GM21360 (cell line): Measurements from ENCODE around the gene RAB44.
"Not testable (repeated sequence)": the region's sequence is repeated elsewhere in the genome, so short reads cannot be mapped to it uniquely, and the experiment has no call there.

Experiments used
- ATAC-seq: cut with Tn5 transposase; IDR thresholded peaks from one replicate; pipeline ENCODE4 v1.9.1; 2021; ENCODE audit warnings: mild to moderate bottlenecking, moderate library complexity; ENCODE audit not compliant: unreplicated experiment

Gene RAB44, protein sequence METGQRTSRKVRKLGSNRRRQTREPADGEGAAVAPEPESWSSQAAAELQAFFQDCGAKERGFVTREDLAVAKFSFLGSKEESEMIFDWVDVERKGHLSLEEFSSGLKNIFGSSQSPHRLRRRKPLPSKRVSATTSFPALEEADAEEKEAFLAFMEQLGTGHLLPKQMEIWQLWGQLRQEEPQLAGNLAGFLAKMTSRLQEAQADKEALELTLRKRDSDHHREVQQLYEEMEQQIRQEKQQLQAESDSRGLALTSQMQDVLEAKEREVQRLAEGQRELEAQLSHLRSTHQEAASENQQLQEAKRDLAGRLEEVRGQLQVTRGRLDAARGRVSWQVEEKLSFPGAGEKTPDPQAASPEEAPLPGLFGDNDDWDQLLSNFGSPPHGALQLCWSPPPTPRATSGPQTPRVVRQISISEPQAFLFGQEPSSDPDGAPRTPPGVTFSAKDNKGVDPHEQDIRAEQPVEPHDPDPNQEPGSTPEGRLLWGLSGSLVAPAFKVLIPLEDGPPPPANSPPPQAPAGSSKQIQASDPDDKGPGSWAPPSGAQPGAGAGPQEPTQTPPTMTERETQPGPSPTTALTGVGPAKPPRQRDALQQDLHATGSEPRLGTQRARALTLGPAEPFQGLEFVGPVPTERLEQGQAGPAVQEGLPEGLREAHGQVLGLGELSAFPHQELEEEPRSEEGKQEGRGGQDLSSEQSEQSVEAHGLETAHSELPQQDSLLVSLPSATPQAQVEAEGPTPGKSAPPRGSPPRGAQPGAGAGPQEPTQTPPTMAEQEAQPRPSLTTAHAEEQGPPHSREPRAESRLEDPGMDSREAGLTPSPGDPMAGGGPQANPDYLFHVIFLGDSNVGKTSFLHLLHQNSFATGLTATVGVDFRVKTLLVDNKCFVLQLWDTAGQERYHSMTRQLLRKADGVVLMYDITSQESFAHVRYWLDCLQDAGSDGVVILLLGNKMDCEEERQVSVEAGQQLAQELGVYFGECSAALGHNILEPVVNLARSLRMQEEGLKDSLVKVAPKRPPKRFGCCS

DNA sequence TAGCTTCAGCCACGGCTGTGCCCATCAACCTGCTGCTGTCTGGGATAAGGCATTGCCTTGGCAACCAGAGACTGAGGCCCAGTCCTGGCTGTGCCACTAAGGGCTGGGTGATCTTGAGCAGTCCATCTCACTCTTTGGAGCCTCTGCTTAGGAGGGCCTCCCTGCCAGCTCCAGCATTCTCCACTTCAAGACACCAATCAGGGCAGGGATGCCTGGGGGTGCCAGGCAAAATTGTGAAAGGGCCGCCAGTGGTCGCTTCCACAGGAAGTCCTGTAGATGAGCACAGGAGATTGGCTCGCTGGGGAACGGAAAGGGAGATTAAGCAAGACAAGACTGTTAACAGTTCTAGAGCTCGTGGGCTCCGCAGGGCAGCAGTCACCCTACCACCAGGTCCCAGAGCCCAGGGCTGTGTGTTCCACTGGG, at the start of gene RAB44:
RAB44 (plus strand) TSS at position 346 of the 423 bp plus-strand sequence. CDS start 6,410 bp downstream, outside the sequence.
- no peak for ATAC-seq

- no peak for ATAC-seq
These were observed 48.5 kb upstream of the RAB44 start for GRCh38 chr6:36649086-36649485.

GRCh38 chr6:36649701-36650484, 47.7 kb upstream of the RAB44 start:
- ATAC-seq: no peak

DNA sequence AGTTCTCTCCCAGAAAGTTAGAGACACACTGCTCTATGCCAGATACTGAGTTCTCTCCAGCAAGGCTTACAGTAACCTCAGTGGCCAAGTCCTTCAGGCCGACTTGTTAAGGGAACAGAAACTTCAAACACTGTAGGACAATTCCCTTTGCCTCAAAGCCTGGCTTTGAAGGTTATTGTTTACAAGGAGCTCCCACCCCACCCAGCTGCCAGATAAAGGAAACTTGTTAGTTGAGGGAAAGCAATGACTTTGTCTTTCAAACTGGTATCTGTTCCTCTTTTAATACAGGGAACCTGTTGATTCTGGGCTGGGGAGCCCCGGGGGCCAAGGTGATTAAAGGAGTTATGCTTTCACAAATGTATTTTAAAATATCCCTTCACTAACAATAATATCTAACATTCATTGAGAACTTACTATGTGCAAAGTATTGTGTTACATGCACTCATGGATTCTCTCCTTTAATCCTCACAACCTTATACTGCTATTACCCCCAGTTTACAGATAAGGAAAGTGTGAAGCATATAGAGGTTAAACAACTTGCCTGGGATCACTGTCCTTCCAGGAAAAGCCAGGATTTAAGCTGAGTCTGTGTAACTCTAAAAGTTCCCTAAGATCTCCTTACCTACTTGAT, 46.7 kb upstream of the RAB44 start:
- ATAC-seq: peak; percentile 74

DNA sequence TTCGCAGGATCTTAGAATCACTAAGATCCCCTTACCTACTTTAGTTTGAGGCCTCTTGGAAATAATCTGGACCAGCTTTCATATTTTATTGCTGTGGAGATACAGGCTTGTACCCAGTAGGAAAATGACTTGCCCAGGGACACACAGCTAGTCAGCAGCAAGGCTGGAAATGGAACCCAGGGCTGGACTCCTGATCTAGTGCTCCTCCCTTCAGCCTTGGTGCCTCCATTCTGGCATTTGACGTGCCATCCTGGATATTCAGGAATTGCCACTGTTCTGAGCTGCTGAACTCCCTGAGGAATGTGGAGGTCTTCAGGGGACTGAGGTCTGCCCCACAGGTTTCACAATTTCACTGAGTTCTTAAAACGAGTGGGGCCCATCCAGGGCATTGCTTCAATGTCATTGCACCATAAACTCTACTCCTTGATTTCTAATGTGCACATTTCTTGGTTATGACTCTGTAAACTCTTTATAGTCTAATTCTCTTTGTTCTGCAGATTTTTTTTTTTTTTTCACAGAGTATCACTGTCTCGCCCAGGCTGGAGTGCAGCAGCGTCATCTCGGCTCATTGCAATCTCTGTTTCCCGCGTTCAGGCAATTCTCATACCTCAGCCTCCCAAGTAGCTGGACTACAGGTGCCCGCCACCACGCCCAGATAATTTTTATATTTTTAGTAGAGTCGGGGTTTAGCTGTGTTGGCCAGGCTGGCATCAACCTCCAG, 45.8 kb upstream of the RAB44 start:
- no peak for ATAC-seq

DNA sequence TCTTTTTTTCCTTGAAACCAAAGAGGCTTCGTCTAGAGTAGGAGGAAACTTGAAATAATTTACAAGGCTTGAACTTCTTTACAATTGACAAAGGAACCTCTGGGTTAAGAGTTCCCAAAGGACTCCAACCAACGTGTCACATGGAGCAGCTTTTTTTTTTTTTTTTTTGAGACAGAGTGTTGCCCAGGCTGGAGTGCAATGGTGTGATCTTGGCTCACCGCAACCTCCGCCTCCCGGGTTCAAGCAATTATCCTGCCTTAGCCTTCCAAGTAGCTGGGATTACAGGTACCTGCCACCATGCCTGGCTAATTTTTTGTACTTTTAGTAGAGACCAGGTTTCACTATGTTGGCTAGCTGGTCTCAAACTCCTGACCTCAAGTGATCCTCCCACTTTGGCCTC, 43.2 kb upstream of the RAB44 start:
- not testable (repeated sequence) for ATAC-seq

GRCh38 chr6:36655085-36655724, 42.4 kb upstream of the RAB44 start:
- ATAC-seq: no peak

GRCh38 chr6:36656441-36656840, 41.2 kb upstream of the RAB44 start:
- no peak for ATAC-seq

DNA sequence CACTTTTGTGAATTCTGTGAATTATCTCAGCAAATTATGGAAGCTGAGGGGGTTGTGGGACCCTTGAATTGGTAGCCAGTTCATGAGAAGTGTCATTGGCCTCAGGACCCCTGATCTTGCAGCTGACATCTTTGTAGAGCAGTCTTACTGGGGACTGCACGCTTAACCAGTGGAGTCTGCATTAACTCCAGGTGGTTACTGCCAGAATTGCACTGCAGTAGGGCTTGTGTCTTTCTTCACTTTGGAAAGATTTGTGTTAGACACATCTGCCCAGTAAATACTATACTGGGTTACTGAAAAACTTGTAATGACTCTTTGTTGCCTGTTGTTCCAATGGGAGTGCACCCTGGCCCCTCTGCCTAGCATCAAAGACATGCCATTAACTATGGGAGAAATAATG, 40.4 kb upstream of the RAB44 start:
- ATAC-seq: no peak

DNA sequence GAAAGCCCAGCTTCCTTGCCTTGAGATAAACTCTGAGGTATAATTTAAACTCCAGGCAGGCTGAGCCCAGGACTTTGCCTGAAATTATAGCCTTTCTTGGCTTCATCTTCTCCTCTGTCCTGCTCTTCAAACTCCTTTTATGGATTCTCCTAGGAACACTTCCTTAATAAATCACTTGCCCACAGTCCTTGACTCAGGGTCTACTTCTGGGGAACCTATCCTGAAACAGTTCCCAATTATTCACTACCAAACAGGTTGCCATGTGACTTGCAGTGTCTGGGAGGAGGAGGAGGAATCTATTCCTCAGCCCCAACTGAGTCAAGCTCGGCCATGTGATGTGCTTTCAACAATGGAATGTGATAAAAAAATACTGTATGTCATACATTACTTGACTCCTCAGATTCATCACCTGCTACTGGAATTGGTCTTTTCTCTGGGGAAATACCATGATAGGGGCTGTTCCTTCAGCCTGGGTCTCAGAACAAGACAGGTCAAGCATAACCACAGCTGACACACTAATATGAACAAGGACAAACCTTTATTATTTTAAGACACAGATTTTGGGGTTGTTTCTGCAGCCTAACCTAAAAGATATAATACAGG, 39.6 kb upstream of the RAB44 start:
- no peak for ATAC-seq

- ATAC-seq: no peak
These were observed 38.4 kb upstream of the RAB44 start for GRCh38 chr6:36659271-36659670.

GRCh38 chr6:36660771-36661471, 36.7 kb upstream of the RAB44 start:
- no peak for ATAC-seq

DNA sequence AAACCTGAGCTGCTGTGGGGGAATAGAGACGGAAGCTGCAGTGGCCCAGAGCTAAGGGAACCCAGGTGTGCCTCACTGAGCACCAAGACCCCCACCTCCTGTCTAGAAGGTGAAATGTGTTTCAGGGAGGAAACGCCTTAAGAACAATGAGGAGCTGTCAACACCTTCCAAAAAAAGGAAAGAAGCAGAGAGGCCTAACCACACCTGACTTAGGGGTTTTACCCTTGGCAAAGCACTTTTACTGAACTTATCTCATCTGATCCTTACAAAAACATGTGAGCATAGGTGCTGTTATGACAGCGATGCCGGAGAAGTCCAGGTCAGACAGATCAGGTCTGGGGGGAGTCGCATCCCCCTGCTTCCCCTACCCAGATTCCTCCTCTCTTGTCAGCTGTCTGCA, 35.2 kb upstream of the RAB44 start:
- no peak for ATAC-seq

GRCh38 chr6:36662827-36663256, 34.8 kb upstream of the RAB44 start:
- ATAC-seq: no peak

DNA sequence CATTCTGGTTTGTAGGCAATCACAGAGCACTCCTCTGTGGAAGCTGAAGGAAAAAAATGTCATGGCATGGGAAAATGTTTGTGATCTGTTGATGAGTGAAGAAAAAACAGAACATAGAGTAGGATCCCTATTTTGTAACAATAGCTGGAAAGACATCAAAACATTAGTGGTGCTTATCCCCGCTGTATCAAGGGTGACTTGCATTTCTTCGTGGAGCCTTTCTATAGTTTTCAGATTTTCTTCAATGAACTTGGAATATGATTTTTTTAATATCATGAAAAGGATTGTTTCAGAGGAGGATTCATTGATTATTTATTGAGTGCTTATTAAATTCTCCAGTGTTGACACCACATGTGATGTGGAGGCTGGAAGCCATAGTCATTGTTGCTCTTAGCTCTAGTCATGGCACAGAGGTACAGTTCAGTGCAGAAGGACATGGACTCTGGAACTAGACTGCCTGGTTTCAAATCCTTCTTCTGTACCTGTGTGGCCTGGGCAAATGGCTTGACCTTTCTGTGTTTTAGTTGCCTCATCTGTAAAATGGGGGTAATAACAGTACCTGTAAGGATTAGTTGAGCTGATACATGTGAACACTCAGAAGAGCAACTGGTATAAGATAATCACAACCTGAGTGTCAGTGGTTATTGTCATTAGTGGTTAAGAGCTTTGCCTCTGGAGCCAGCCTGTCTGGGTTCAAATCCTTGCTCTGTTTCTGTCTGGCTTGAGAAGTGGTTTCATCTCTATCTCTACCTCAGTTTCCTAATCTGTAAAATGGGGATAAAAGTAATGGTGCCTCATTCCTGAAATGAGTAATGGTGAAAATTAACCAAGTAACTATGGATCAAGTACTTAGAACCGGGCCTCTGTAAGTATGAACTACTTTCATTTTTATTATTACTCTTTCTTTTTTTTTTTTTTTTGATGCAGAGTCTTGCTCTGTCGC, 33.9 kb upstream of the RAB44 start:
- ATAC-seq: no peak

- no peak for ATAC-seq
These were observed 32.4 kb upstream of the RAB44 start for GRCh38 chr6:36665180-36665579.

GRCh38 chr6:36666287-36666686, 31.3 kb upstream of the RAB44 start:
- no peak for ATAC-seq
